Jurkat, Clone E6-1 (cell line): ENCODE measurements around the gene LYPD3.
"Not testable (repeated sequence)": the region's sequence is repeated elsewhere in the genome, so short reads cannot be mapped to it uniquely, and the experiment has no call there.

ENCODE experiments used
- DNase-seq: peaks from one replicate; pipeline ENCODE4 v3.0.0-alpha.2; 2011; ENCODE audit warnings: low read depth, low spot score
- H3K4me3 ChIP-seq: 2 replicates; pipeline ENCODE4 v1.5.1; 2011; ENCODE audit warnings: mild to moderate bottlenecking, low read length, control low read depth, moderate library complexity

LYPD3 gene

GRCh38 chr19:43439709-43440063 is 25.7 kb downstream of the LYPD3 start:
- no peak overlapping the region for H3K4me3 ChIP-seq
- no peak for DNase-seq

- H3K4me3 ChIP-seq, result peak overlapping the region; percentile 22
- peak; percentile 86 for DNase-seq
These were observed 26.2 kb downstream of the LYPD3 start for GRCh38 chr19:43439032-43439708.

- peak; percentile 73 for DNase-seq
- H3K4me3 ChIP-seq, result peak overlapping the region; percentile 22
These were observed 26.9 kb downstream of the LYPD3 start for GRCh38 chr19:43438291-43439031.

GRCh38 chr19:43437712-43438111 is 27.7 kb downstream of the LYPD3 start:
- no peak for DNase-seq
- H3K4me3 ChIP-seq, result no peak overlapping the region

GRCh38 chr19:43437284-43437683 is 28.1 kb downstream of the LYPD3 start:
- not testable (repeated sequence) for H3K4me3 ChIP-seq, DNase-seq

GRCh38 chr19:43435775-43436174 is 29.6 kb downstream of the LYPD3 start:
- H3K4me3 ChIP-seq, result no peak overlapping the region
- DNase-seq, result no peak

- DNase-seq, result no peak
- no peak overlapping the region for H3K4me3 ChIP-seq
These were observed 31.7 kb downstream of the LYPD3 start for GRCh38 chr19:43433689-43434088.

- no peak overlapping the region for H3K4me3 ChIP-seq
- DNase-seq, result no peak
These were observed 32.1 kb downstream of the LYPD3 start for GRCh38 chr19:43433358-43433673.

GRCh38 chr19:43430976-43431375 is 34.4 kb downstream of the LYPD3 start:
- H3K4me3 ChIP-seq, result no peak overlapping the region
- DNase-seq, result no peak

- DNase-seq, result no peak
- no peak overlapping the region for H3K4me3 ChIP-seq
These were observed 35.2 kb downstream of the LYPD3 start for GRCh38 chr19:43430142-43430710.

GRCh38 chr19:43429395-43429794 is 36.0 kb downstream of the LYPD3 start:
- no peak overlapping the region for H3K4me3 ChIP-seq

GRCh38 chr19:43425567-43426392 is 39.6 kb downstream of the LYPD3 start:
- H3K4me3 ChIP-seq, result no peak overlapping the region
- no peak for DNase-seq

More at GRCh38 chr19:43429395-43429794, 36.0 kb downstream of the LYPD3 start:
- DNase-seq, result no peak

- DNase-seq, result no peak
- no peak overlapping the region for H3K4me3 ChIP-seq
These were observed 41.6 kb downstream of the LYPD3 start for GRCh38 chr19:43423779-43424178.

GRCh38 chr19:43422689-43423066 is 42.7 kb downstream of the LYPD3 start:
- DNase-seq, result no peak
- no peak overlapping the region for H3K4me3 ChIP-seq

GRCh38 chr19:43422000-43422688 is 43.3 kb downstream of the LYPD3 start:
- DNase-seq, result no peak
- H3K4me3 ChIP-seq, result no peak overlapping the region

GRCh38 chr19:43420954-43421353 is 44.5 kb downstream of the LYPD3 start:
- no peak overlapping the region for H3K4me3 ChIP-seq

GRCh38 chr19:43416951-43417623 is 48.3 kb downstream of the LYPD3 start:
- no peak overlapping the region for H3K4me3 ChIP-seq
- DNase-seq, result no peak

More at GRCh38 chr19:43420954-43421353, 44.5 kb downstream of the LYPD3 start:
- no peak for DNase-seq

GRCh38 chr19:43414554-43414953 is 50.9 kb downstream of the LYPD3 start, which contains the start of gene TEX101:
Gene TEX101 (plus strand): TSS chr19:43414890. CDS start chr19:43415920, 1,030 bp downstream.
- no peak within 1 kb of the TSS for H3K4me3 ChIP-seq
- DNase-seq, result no peak

GRCh38 chr19:43412441-43412840 is 53.0 kb downstream of the LYPD3 start:
- no peak for DNase-seq
- H3K4me3 ChIP-seq, result no peak overlapping the region
